Skeletal muscle tissue (tissue), 4 donors: Measurements from ENCODE around the gene SLC7A1. TPM values are rescaled to one million over a fixed set of nuclear protein-coding genes. Genes with fewer than 3 reads are reported as not detected.
A peak's percentile ranks its signal among the peaks of the same experiment; 100 is the strongest.

Experiments
- H3K27ac ChIP-seq: one replicate; pipeline ENCODE4 v1.7.0; 2013; ENCODE audit warnings: mild to moderate bottlenecking, low read depth, low read length, inconsistent platforms
- H3K27me3 ChIP-seq, 3 donors: one replicate each; pipeline ENCODE4 v1.7.0; 2013; ENCODE audit warnings: low read length in 3 of 3; ENCODE audit not compliant: control insufficient read depth in 3 of 3, insufficient read depth in 3 of 3
- H3K36me3 ChIP-seq, 3 donors: one replicate each; pipeline ENCODE4 v1.7.0; 2013; ENCODE audit warnings: low read length in 3 of 3; ENCODE audit not compliant: control insufficient read depth in 3 of 3, insufficient read depth in 3 of 3
- H3K4me1 ChIP-seq, 3 donors: one replicate each; pipeline ENCODE4 v1.7.0; 2013; ENCODE audit warnings: low read length in 3 of 3, mild to moderate bottlenecking in 3 of 3; ENCODE audit not compliant: control insufficient read depth in 3 of 3, insufficient read depth in 3 of 3
- H3K4me3 ChIP-seq, 3 donors: one replicate each; pipeline ENCODE4 v1.7.0; 2013; ENCODE audit warnings: low read length in 3 of 3
- H3K9ac ChIP-seq, 3 donors: one replicate each; pipeline ENCODE4 v1.7.0; 2013; ENCODE audit warnings: low read length in 3 of 3, mild to moderate bottlenecking in 3 of 3, moderate library complexity in 2 of 3, low read depth in 1 of 3
- H3K9me3 ChIP-seq, 3 donors: one replicate each; pipeline ENCODE4 v1.7.0; 2013; ENCODE audit warnings: low read length in 3 of 3; ENCODE audit not compliant: control insufficient read depth in 3 of 3
- total RNA-seq: library from RNA; depleted of rRNA; stranded (reverse); fragments of >200 nt; gene quantifications from one replicate; pipeline ENCODE4 v1.2.3, GENCODE V29; 2014
- donor health status: Osteomylitis.

The SLC7A1 gene
- total RNA-seq, 1 donor from 2014 or later = 4.2 TPM

DNA sequence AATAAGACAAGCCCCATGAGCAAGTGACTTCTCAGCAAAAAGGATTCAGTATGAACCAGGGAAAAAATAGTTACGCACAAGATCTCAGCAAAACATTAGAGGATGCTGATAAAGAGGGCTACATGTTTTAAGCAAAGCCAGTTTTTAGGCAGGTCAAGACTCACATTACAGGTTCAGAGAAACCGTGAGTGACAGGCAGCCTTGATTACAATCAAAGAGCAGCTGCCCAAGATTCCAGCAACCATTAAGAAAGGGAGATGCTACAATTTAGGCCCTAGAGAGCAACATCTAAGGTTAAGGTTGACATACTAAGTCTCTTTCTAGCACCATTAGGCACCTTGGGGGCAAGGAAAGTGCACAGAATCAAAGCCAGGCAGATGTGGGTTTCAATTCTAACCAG is 2.8 kb upstream of the SLC7A1 start:
- Histone ChIP-seq H3K36me3 (no peaks in the 10 kb centered on the region), H3K4me3 (no peak overlapping the region)

DNA sequence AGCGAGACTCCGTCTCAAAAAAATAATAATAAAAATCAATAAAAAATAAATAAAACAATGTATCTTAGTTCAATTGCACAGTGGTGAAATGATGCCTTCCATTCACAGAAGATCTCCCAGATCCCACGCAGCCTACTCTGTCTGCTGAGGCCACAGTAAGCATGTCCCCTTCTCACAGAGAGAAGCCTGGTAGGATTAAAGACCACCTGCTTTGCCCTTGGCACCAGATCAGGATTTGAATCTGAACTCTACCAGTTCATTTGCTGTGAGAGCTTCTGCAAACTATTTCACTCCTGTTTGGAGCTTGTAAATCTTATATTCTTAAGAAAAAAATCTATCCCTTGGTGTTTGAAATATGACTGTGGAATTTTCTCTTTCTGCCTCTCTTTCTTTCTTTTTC is 2.2 kb upstream of the SLC7A1 start:
- no peak overlapping the region for H3K27ac ChIP-seq
- H3K9me3 ChIP-seq = no peaks in the 10 kb centered on the region
- peaks cover 8 to 11% (median 9%) of the 10 kb centered on the region in 3 donors for H3K4me1 ChIP-seq
- no peak overlapping the region for H3K4me3 ChIP-seq
- peaks cover 0 to 8% (median 7%) of the 10 kb centered on the region in 3 donors for H3K27me3 ChIP-seq
- no peak overlapping the region for H3K9ac ChIP-seq
- no peaks in the 10 kb centered on the region for H3K36me3 ChIP-seq

More for the DNA sequence above, 2.8 kb upstream of the SLC7A1 start:
- H3K9me3 ChIP-seq = no peaks in the 10 kb centered on the region
- H3K27me3 ChIP-seq = peaks cover 0 to 8% (median 7%) of the 10 kb centered on the region in 3 donors
- H3K9ac ChIP-seq = no peak overlapping the region
- no peak overlapping the region for H3K27ac ChIP-seq
- peaks cover 8 to 11% (median 9%) of the 10 kb centered on the region in 3 donors for H3K4me1 ChIP-seq

DNA sequence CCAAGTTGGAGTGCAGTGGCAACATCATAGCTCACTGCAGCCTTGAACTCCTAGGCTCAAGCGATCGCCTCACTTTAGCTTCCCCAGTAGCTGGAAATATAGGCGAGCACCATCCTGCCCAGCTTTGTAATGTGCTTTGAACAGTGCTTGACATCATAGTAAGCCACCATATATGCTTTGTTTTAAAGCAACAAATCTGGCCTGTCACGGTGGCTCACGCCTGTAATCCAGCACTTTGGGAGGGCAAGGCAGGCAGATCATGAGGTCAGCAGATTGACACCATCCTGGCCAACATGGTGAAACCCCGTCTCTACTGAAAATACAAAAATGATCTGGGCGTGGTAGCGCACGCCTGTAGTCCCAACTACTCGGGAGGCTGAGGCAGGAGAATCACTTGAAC is 1.8 kb upstream of the SLC7A1 start:
- H3K9me3 ChIP-seq = no peaks in the 10 kb centered on the region
- H3K27me3 ChIP-seq = peaks cover 0 to 8% (median 7%) of the 10 kb centered on the region in 3 donors
- H3K4me1 ChIP-seq = peaks cover 8 to 11% (median 9%) of the 10 kb centered on the region in 3 donors
- no peak overlapping the region for H3K27ac ChIP-seq
- H3K36me3 ChIP-seq = no peaks in the 10 kb centered on the region
- H3K9ac ChIP-seq = no peak overlapping the region
- H3K4me3 ChIP-seq = no peak overlapping the region

DNA sequence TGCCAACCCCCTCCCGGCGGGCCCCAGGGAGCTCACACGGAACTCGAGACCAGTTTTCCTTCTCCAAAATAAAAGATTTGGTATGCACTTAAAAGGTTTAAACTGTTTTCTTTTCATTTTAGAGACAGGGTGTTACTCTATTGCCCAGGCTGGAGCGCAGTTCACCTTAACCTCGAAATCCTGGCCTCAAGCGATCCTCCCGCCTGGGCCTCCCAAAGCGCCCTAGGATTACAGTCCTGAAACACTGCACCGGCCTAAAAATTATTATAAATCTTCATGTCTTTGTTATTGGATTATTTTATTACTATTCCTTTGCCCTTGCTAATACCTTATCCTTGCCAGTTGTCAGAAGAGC is 553 bp upstream of the SLC7A1 start:
- Histone ChIP-seq H3K4me1 (peaks cover 8 to 11% (median 9%) of the 10 kb centered on the region in 3 donors), H3K9ac (peak overlapping the region; percentile 10 to 45 (median 35))

DNA sequence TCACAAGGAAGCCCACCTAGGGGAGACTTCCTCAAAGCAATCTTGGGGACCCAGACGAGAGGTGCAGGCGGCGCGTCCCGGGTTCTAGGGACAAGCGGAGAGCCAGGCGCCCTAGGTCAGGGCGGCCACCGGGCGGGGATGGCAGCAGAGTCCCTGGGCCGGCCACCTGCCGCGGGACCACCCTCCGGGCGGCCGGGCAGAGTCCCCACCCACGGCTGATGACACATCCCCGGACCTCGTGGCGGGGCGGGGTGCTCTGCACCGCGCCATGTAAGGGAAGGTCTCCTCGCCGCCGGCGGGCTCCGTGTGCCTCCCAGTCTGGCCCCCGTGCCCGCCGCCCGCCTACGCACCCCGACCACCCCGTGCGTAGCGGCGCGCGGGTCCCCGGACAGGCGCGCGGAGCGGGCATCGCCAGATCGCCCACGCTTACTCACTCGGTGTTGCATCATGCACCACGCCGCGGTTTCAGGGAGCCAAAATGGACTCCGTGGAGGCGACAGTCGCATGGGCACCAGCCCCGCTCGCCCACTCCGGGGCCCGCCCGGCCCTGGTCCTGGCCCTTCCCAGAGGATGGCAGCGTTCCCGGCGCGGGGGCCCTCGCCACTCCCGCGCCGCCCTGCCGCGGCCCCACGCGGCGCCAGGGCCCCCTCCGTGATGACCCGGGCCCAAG is 643 bp downstream of the SLC7A1 start:
- Histone ChIP-seq H3K9ac (peak overlapping the region; percentile 60 to 76 (median 61)), H3K9me3 (no peaks in the 10 kb centered on the region), H3K27me3 (peaks cover 0 to 8% (median 7%) of the 10 kb centered on the region in 3 donors), H3K4me3 (peak overlapping the region; percentile 67 to 70 (median 67)), H3K4me1 (peaks cover 8 to 11% (median 9%) of the 10 kb centered on the region in 3 donors), H3K27ac (peak overlapping the region; percentile 70), H3K36me3 (no peaks in the 10 kb centered on the region)

More for the DNA sequence above, 553 bp upstream of the SLC7A1 start:
- H3K4me3 ChIP-seq = peak overlapping the region; percentile 49 to 72 (median 52)
- H3K27me3 ChIP-seq = peaks cover 0 to 8% (median 7%) of the 10 kb centered on the region in 3 donors
- H3K27ac ChIP-seq = no peak overlapping the region
- no peaks in the 10 kb centered on the region for H3K36me3 ChIP-seq
- H3K9me3 ChIP-seq = no peaks in the 10 kb centered on the region

DNA sequence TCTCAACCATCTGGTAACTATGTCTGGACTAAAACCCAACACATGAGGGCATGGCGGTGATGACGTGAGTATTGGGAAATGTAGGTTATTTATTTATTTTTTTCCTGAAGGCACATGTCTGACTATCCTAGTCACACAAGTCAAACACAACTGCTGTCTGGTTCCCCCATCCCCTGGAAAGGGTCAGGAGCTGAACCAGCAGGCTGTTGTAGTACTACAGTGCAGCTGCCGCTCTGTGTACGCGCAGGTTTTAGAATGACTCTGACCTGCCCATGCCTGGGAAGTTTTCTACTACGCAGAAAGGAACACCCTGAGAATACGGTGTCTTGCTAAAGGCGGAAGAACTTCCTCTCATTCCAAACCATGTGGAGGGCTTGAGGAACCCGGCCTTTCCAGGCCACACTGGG is 1.2 kb downstream of the SLC7A1 start:
- peak overlapping the region; percentile 60 to 76 (median 61) for H3K9ac ChIP-seq
- H3K4me3 ChIP-seq = peak overlapping the region; percentile 67 to 70 (median 67)
- peaks cover 8 to 12% (median 11%) of the 10 kb centered on the region in 3 donors for H3K4me1 ChIP-seq
- peak overlapping the region; percentile 70 for H3K27ac ChIP-seq
- H3K27me3 ChIP-seq = peaks cover 0 to 8% (median 7%) of the 10 kb centered on the region in 3 donors
- no peaks in the 10 kb centered on the region for H3K9me3 ChIP-seq
- no peaks in the 10 kb centered on the region for H3K36me3 ChIP-seq

DNA sequence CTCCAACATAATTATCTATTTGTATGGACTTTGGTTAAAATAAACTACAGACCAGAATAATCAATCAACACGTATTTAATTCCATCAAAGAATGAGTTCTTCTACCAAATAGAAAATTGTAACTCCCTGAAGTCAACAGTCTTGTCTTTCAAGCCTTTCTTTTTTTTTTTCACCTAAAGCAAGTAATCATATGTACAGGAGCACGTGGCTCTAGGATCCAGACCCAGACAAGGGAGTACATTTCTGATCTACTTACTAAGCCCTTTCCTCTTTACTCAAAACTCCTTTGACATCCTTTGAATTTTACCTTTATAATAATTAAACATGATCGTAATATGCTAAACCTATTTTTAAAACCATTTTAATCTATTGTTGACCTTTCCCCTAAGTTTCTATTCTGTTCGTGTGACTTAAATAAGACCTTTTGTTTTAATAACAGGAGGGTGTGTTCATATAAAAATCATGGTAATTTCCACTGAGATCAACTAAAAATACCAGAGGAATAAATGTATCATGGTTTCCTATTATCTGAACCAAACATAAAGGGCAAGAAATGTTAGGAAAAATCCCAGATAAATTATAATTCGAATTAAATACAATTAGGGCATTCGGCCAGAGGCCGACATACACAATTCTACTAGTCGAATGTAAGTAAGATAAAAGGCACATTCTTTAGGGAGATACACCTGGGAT is 1.7 kb downstream of the SLC7A1 start:
- peaks cover 0 to 8% (median 7%) of the 10 kb centered on the region in 3 donors for H3K27me3 ChIP-seq
- H3K9ac ChIP-seq = no peak overlapping the region
- no peaks in the 10 kb centered on the region for H3K9me3 ChIP-seq
- peaks cover 8 to 14% (median 11%) of the 10 kb centered on the region in 3 donors for H3K4me1 ChIP-seq
- H3K27ac ChIP-seq = no peak overlapping the region
- peak overlapping the region in 1 of 3 donors; percentile 67 for H3K4me3 ChIP-seq
- no peaks in the 10 kb centered on the region for H3K36me3 ChIP-seq

DNA sequence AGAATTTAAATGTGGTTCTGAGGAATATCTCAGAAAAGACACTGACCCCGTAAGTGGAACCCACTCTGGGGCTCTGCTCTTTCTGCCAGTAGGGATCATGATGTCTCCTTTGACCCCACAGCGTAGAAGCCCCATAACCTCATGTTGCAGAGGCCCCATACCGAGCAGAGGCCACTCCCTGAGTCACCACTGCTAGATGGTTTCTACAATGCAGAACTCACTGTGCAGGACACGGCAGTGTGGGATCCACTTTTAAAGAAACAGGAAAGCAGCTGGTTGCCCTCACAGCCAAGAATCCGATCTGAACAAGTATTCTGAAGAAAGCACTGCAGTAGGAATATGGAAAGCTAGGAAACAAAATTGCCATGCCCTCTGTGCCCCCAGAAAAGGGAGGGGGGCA is 4.2 kb downstream of the SLC7A1 start:
- Histone ChIP-seq H3K9me3 (no peaks in the 10 kb centered on the region), H3K9ac (no peak overlapping the region), H3K4me1 (peaks cover 8 to 15% (median 10%) of the 10 kb centered on the region in 3 donors)

DNA sequence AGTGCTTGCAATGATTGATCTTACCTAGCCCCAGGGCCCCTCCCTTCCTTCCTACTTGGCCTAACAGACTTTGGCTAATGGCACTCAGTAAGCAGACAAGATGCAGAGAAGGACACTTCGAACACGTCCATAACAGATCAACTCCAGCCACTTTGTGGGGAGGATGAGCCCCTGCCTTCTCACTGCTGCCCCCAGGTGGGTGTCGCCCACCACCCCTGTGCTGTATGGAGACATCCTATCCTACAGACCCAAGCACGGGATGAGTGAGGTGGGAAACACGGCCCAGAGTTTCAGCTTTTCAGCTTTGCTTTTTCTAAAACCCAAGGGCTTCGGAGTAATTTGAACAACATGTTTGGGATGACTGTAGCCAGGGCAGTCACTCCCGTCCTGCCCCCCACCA is 5.5 kb downstream of the SLC7A1 start:
- Histone ChIP-seq H3K27ac (no peak overlapping the region), H3K4me1 (peaks cover 4 to 10% (median 7%) of the 10 kb centered on the region in 3 donors), H3K9ac (no peak overlapping the region), H3K9me3 (no peaks in the 10 kb centered on the region), H3K27me3 (no peaks in the 10 kb centered on the region), H3K36me3 (no peaks in the 10 kb centered on the region), H3K4me3 (no peak overlapping the region)

More for the DNA sequence above, 4.2 kb downstream of the SLC7A1 start:
- no peaks in the 10 kb centered on the region for H3K36me3 ChIP-seq
- peaks cover 0 to 2% (median 0%) of the 10 kb centered on the region in 3 donors for H3K27me3 ChIP-seq
- no peak overlapping the region for H3K27ac ChIP-seq
- H3K4me3 ChIP-seq = no peak overlapping the region

DNA sequence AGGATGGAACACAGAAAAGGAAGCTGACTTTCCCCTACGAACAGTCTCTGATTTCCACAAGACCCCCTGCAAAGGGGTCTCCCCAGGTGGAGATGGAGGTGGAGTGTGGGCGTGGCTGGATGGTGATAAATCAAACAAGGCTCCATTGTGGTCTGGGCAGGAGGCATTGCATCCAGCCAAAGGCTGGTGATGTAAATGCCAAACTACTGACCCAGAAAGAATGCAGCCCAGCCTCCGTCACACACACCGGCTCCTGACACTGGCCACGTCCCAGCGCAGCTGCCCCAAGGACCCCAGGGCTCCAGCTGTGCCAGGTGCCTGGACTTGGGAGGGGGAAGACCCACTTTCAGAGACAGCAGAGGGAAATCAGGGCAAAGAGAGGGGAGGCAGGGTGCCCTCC is 6.3 kb downstream of the SLC7A1 start:
- Histone ChIP-seq H3K4me1 (peaks cover 0 to 7% (median under 1%) of the 10 kb centered on the region in 3 donors), H3K27ac (no peak overlapping the region), H3K9me3 (no peaks in the 10 kb centered on the region), H3K4me3 (no peak overlapping the region), H3K36me3 (no peaks in the 10 kb centered on the region), H3K27me3 (no peaks in the 10 kb centered on the region), H3K9ac (no peak overlapping the region)
